NCI-H446 treated with DMSO at 0.1 percent for 48 hours (cell line): ENCODE measurements around the gene CPT1B.
"Not testable (repeated sequence)": the region's sequence is repeated elsewhere in the genome, so short reads cannot be mapped to it uniquely, and the experiment has no call there.

ENCODE experiments used
- DNase-seq: peaks from one replicate; lab custom pipeline; 2025; lab: John Stamatoyannopoulos, UW

The CPT1B gene

GRCh38 chr22:50545522-50546325, 32.5 kb downstream of the CPT1B start, which contains the start of gene KLHDC7B:
Gene KLHDC7B, plus strand, starts transcription at chr22:50545899. Its CDS starts 345 bp downstream, at chr22:50546244.
- DNase-seq: no peak

GRCh38 chr22:50544746-50545253, 33.4 kb downstream of the CPT1B start:
- no peak for DNase-seq

- DNase-seq: no peak
Measured at GRCh38 chr22:50544078-50544745, 34.0 kb downstream of the CPT1B start.

GRCh38 chr22:50542416-50542927, 35.8 kb downstream of the CPT1B start:
- no peak for DNase-seq

- not testable (repeated sequence) for DNase-seq
Measured at GRCh38 chr22:50541667-50542026, 36.6 kb downstream of the CPT1B start.

- no peak for DNase-seq
Measured at GRCh38 chr22:50540381-50540780, 37.8 kb downstream of the CPT1B start.

GRCh38 chr22:50537765-50538164, 40.5 kb downstream of the CPT1B start:
- no peak for DNase-seq

- DNase-seq: no peak
Measured at GRCh38 chr22:50536226-50536625, 42.0 kb downstream of the CPT1B start.

- no peak for DNase-seq
Measured at GRCh38 chr22:50535113-50535512, 43.1 kb downstream of the CPT1B start.

GRCh38 chr22:50533856-50534711, 44.1 kb downstream of the CPT1B start:
- not testable (repeated sequence) for DNase-seq

- DNase-seq: no peak
Measured at GRCh38 chr22:50532824-50533796, 45.1 kb downstream of the CPT1B start.

- DNase-seq: no peak
Measured at GRCh38 chr22:50531962-50532674, 46.1 kb downstream of the CPT1B start.

GRCh38 chr22:50531546-50531961, 46.7 kb downstream of the CPT1B start:
- no peak for DNase-seq

GRCh38 chr22:50530877-50531545, 47.2 kb downstream of the CPT1B start:
- no peak for DNase-seq

GRCh38 chr22:50530580-50530876, 47.7 kb downstream of the CPT1B start:
- DNase-seq: no peak

GRCh38 chr22:50529897-50530579, 48.2 kb downstream of the CPT1B start, which contains the start of gene TYMP:
Gene TYMP, minus strand, starts transcription at chr22:50530012. Its CDS starts 303 bp downstream, at chr22:50529709.
- no peak for DNase-seq

GRCh38 chr22:50529416-50529896, 48.8 kb downstream of the CPT1B start:
- DNase-seq: no peak

- no peak for DNase-seq
Measured at GRCh38 chr22:50528682-50529415, 49.4 kb downstream of the CPT1B start.
